Right forelimb (tissue), 1 donor: ENCODE data around the gene CCT8L2.
"Not testable (repeated sequence)": the region's sequence is repeated elsewhere in the genome, so short reads cannot be mapped to it uniquely, and the experiment has no call there.

Source experiments
- DNase-seq: peaks from one replicate; pipeline ENCODE4 v3.0.0-alpha.2; 2018

The CCT8L2 gene

DNA sequence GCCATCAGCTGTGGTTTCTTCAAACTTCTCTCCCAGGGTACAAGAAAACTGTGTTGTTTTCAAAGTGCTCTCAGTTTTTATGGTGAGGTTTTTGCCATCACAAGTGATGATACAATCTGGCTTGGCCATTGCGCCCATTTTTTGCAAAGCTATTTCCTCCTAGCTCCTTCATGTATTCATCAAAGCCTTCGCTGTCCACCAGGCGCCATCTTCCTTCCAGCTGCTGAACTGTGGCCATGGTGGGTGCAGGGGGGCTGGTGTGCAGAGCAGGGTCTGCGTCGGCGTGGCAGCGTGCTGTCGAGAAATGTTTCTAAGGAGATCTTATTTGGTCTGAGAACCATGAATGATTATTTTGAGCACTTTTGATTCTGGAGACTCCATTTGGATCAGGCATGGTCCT lies 2.6 kb upstream of the CCT8L2 start:
- not testable (repeated sequence) for DNase-seq

DNA sequence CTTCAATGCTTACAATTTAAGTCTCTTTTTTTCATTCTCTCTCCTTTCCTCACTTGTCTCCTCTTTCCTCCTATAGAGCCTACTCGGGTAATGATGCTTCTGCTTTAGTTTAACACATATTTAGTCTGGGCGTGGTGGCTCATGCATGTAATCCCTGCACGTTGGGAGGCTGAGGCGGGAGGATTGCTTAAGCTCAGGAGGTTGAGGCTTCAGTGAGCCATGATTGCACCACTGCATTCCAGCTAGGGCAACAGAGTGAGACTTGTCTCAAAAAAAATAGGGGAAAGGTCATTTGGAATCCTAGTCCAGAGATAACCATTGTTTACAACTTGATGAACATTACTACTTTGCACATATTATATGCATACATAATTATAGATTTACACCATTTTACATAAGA lies 1.4 kb upstream of the CCT8L2 start:
- DNase-seq = no peak

DNA sequence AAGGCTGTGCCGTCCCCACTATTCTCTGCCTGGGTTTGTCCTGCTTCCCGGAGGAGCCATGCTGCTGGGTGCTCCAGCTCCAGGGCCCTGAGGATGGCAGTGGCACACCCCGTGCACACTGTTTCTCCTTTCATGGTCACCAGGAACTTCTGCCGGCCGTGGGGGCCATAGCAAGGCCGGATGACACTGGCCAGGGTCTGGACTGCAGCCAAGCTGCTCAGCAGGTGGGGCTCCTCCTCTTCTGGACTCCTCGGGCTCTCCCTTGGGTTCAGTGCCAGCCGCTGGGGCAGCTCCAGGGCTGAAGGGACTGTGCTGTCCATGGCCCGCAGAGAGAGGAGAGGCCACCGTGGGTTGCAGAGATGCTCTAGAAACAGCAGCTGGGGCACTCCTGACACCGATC lies 379 bp downstream of the CCT8L2 start:
- DNase-seq = not testable (repeated sequence)

DNA sequence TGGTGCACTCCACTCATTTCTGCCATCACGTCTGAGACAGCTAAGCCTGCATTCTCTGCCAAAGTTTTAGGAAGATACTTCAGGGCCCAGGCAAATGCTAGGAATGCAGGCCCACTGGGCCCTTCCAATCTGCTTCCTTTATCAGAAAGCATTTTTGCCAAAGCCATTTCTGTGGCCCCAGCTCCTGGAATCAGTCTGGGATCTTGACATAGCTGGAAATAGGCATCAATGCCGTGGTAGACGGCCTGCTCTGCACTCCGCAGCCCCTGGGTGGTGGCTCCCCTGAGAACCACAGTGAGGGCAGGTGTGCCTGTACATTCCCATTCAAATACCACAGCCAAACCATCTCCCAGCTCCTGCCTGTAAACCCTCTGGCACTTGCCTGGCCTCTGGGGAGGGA lies 1.5 kb downstream of the CCT8L2 start:
- DNase-seq = not testable (repeated sequence)

DNA sequence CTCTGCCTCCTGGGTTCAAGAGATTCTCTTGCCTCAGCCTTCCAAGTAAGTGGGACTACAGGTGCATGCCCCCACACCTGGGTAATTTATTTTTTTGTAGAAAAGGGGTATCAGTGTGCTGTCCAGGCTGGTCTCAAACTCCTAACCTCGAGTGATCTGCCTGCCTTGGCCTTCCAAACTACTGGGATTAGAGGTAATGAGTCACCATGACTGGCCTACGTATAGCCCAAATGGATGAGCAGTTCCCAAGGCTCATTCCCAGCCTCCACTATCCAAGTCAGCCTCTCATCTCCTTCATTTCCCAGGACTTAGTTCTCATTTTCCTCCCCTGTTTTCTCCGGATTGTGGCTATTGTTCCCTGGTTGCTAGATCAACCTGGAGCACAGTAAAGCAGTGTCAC lies 5.6 kb downstream of the CCT8L2 start:
- DNase-seq = no peak

DNA sequence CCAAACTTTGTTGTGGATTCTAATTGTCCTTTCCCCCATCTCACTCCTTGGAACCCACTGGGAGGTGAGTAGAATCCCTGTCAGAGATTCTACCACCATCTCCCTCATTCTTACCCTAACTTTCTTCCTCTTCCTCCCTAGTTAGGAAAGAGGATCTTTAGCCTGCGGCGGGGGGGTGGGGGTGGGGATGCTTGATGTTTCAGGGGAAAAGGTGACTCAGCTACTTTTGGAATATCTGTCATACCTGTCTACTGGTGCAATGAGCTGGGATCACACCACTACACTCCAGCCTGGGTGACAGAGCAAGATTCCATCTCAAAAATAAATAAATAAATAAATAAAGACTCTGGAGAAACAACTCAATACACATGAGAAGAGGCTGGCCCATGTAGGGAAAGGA lies 6.4 kb downstream of the CCT8L2 start:
- DNase-seq = no peak

DNA sequence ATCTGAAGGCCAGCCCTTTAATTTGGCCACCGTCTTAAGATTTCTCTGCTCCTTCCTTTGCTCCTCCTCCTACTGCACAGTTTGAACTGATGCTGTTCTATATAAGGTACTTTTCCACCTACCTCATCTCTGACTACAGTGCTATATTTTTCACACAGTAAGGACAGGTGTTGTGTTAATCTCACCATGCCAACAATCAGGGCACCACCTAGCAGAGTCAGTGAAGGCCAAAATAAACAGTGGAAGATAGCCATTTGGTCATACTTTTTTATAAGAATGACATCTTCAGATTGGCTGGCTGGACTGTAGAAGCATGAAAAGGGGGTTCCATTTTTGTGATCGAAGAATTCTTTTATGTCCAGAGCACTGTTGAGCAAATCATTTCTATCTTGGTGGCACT lies 11.7 kb downstream of the CCT8L2 start:
- DNase-seq = not testable (repeated sequence)

DNA sequence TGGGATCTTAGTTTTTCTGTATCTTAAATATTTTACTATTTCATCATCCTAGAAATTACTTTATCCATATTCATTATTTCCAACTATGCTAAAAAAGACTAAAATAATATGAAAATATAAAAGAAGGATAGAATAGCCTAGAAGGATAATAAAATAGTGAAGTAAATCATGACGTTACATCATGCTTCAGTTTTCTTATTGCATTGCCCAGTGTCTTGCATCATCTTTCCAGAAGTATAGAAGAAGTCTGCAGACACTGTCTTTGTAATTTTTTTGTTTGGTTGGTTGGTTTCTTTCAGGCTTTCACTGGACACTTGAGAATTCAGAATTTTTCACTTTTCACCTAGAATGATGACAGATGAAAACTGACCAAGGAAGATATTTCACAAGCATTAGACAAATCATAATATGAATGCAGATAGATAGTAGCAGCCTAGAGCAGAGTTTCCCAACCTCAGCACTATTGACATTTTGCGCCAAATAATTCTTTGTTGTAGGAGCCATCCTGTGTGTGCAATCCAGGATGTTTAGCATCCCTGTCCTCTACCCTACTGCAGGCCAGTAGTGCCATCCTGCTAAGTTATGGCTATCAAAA lies 23.3 kb downstream of the CCT8L2 start:
- not testable (repeated sequence) for DNase-seq

DNA sequence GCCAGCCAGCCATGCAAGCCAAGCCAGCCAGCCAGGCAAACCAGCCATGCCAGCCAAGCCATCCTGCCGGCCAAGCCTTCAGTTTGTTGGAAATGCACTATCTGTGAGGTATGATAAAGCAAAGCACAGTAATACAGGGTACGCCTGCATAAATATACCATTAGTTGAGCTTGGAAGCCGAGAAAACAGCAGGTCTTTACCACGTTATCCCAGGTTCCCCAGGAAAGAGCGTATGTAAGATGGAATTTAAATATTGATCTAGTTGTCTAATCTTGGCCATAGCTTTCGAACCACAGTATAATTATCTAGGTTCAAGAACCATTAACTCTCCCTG lies 24.2 kb downstream of the CCT8L2 start:
- no peak for DNase-seq

DNA sequence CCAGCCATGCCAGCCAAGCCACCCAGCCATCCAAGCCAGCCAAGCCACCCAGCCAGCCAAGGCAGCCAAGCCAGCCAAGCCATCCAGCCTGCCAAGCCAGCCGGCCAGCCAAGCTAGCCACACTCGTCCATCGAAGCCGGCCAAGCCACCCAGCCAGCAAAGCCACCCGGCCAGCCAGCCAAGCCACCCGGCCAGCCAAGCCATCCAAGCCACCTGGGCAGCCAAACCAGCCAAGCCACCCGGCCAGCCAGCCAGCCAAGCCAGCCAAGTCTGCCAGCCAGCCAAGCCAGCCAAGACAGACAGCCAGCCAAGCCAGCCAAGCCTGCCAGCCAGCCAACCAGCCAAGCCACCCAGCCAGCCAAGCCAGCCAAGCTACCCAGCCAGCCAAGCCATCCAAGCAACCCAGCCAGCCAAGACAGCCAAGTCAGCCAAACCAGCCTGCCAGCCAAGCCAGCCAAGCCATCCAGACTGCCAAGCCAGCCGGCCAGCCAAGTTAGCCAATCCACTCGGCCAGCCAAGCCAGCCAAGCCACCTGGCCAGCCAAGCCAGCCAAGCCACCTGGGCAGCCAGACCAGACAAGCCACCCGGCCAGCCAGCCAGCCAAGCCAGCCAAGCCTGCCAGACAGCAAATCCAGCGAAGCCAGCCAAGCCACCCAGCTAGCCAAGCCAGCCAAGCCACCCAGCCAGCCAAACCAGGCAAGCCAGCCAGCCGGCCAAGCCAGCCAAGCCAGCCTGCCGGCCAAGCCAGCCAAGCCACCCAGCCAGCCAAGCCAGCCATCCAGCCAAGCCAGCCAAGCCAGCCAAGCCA lies 24.8 kb downstream of the CCT8L2 start:
- not testable (repeated sequence) for DNase-seq

DNA sequence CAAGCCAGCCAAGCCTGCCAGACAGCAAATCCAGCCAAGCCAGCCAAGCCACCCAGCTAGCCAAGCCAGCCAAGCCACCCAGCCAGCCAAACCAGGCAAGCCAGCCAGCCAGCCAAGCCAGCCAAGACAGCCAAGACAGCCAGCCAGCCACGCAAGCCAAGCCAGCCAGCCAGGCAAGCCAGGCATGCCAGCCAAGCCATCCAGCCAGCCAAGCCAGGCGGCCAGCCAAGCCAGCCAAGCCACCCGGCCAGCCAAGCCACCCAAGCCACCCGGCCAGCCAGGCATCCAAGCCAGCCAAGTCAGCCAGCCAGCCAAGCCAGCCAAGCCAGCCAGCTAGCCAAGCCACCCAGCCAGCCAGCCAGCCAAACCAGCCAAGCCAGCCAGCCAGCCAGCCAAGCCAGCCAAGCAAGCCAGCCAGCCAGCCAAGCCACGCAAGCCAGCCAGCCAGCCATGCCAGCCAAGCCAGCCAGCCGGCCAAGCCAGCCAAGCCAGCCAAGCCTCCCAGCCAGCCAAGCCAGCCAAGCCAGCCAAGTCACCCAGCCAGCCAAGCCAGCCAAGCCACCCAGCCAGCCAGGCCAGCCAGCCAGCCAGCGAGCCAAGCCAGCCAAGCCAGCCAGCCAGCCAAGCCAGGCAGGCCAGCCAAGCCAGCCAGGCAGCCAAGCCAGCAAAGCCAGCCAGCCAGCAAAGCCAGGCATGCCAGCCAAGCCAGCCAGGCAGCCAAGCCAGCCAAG lies 26.0 kb downstream of the CCT8L2 start:
- DNase-seq = not testable (repeated sequence)

DNA sequence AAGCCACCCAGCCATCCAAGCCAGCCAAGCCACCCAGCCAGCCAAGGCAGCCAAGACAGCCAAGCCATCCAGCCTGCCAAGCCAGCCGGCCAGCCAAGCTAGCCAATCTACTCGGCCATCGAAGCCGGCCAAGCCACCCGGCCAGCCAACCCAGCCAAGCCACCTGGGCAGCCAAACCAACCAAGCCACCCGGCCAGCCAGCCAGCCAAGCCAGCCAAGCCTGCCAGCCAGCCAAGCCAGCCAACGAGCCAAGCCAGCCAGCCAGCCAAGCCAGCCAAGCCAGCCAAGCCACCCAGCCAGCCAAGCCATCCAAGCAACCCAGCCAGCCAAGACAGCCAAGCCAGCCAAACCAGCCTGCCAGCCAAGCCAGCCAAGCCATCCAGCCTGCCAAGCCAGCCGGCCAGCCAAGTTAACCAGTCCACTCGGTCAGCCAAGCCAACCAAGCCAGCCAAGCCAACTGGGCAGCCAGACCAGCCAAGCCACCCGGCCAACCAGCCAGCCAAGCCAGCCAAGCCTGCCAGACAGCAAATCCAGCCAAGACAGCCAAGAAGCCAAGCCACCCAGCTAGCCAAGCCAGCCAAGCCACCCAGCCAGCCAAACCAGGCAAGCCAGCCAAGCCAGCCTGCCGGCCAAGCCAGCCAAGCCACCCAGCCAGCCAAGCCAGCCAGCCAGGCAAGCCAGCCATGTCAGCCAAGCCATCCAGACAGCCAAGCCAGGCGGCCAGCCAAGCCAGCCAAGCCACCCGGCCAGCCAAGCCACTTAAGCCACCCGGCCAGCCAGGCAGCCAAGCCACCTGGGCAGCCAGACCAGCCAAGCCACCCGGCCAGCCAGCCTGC lies 26.8 kb downstream of the CCT8L2 start:
- DNase-seq = not testable (repeated sequence)

DNA sequence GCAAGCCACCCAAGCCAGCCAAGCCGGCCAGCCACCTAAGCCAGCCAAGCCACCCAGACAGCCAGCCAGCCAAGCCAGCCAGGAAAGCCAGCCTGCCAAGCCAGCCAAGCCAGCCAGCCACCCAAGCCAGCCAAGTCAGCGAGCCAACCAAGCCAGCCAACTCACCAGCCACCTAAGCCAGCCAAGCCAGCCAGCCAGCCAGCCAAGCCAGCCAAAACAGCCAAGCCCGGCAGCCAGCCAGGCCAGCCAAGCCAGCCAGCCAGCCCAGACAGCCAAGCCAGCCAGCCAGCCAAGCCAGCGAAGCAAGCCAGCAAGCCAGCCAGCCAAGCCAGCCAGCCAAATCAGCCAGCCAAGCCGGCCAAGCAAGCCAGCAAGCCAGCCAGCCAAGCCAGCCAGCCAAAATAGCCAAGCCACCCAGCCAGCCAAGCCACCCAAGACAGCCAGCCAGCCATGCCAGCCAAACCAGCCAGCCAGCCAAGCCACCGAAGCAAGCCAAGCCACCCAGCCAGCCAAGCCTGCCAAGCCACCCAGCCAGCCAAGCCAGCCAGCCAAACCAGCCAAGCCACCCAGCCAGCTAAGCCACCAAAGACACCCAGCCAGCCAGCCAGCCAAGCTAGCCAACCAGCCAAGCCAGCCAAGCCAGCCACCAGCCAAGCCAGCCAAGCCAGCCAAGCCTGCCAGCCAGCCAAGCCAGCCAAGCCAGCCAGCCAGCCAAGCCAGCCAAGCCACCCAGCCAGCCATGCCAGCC lies 27.6 kb downstream of the CCT8L2 start:
- not testable (repeated sequence) for DNase-seq

DNA sequence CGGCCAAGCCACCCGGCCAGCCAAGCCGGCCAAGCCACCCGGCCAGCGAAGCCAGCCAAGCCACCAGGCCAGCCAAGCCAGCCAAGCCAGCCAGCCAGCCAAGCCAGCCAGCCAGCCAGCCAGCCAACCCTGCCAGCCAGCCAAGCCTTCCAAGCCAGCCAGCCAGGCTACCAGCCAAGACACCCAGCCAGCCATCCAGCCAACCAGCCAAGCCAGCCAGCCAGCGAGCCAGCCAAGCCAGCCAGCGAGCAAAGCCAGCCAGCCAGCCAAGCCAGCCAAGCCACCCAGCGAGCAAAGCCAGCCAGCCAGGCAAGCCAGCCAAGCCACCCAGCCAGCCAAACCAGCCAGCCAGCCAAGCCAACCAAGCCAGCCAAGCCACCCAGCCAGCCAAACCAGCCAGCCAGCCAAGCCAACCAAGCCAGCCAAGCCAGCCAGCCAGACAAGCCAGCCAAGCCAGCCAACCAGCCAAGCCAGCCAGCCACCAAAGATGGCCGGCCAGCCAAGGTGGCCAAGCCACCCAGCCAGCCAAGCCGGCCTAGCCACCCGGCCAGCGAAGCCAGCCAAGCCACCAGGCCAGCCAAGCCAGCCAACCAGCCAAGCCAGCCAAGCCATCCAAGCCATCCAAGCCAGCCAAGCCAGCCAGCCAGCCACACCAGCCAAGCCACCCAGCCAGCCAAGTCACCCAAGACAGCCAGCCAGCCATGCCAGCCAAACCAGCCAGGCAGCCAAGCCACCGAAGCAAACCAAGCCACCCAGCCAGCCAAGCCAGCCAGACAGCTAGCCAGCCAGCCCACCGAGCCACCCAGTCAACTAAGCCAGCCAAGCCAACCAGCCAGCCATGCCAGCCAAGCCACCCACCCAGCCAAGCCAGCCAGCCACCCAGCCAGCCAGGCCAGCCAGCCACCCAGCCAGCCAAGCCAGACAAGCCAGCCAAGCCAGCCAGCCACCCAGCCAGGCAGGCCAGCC lies 28.8 kb downstream of the CCT8L2 start:
- no peak for DNase-seq

DNA sequence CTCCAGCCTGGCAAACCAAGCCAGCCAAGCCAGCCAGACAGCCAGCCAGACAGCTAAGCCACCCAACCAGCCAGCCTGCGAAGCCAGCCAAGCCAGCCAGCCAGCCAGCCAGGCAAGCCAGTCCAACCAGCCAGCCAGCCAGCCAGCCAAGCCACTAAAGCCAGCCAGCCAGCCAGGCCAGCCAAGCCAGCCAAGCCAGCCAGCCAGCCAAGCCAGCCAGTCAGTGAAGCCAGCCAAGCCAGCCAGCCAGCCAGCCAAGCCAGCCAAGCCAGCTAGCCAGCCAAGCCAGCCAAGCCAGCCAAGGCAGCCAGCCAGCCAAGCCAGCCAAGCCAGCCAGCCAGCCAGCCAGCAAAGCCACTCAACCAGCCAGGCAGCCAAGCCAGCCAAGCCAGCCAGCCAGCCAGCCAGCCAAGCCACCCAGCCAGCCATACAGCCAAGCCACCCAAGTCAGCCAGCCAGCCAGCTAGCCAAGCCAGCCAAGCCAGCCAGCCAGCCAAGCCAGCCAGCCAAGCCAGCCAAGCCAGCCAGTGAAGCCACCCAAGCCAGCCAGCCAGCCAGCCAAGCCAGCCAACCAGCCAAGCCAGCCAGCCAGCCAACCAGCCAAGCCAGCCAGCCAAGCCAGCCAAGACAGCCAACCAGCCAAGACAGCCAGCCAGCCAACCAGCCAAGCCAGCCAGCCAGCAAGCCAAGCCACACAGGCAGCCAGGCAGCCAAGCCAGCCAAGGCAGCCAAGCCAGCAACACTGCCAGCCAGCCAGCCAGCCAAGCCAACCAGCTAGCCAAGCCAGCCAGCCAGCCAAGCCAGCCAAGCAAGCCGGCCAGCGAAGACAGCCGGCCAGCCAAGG lies 29.7 kb downstream of the CCT8L2 start:
- no peak for DNase-seq

DNA sequence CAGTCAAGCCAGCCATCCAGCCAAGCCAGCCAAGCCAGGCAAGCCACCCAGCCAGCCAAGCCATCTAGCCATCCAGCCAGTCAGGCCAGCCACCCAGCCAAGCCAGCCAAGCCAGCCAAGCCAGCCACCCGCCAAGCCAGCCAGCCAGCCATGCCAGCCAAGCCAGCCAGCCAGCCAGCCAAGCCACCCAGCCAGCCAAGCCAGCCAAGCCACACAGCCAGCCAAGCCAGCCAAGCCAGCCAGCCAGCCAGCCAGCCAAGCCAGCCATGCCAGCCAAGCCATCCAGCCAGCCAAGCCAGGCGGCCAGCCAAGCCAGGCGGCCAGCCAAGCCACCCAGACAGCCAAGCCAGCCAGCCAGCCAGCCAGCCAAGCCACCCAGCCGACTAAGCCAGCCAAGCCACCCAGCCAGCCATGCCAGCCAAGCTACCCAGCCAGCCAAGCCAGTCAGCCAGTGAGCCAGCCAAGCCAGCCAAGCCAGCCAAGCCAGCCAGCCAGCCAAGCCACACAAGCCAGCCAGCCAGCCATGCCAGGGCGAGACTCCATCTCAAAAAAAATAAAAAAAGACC lies 31.4 kb downstream of the CCT8L2 start:
- DNase-seq = not testable (repeated sequence)

DNA sequence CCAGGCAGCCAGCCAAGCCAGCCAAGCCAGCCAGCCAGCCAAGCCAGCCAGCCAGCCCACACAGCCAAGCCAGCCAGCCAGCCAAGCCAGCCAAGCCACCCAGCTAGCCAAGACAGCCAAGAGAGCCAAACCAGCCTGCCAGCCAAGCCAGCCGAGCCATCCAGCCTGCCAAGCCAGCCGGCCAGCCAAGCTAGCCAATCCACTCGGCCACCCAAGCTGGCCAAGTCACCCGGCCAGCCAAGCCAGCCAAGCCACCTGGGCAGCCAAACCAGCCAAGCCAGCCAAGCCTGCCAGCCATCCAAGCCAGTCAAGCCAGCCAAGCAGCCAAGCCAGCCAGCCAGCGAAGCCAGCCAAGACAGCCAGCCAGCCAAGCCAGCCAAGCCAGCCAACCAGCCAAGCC lies 32.0 kb downstream of the CCT8L2 start:
- not testable (repeated sequence) for DNase-seq

DNA sequence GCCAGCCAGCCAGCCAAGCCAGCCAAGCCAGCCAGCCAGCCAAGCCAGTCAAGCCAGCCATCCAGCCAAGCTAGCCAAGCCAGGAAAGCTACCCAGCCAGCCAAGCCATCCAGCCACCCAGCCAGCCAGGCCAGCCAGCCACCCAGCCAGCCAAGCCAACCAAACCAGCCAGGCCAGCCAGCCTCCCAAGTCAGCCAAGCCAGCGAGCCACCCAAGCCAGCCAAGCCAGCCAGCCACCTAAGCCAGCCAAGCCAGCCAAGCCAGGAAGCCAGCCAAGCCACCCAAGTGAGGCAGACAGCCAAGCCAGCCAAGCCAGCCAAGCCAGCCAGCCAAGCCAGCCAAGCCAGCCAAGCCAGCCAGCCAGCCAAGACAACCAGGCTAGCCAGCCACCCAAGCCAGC lies 32.6 kb downstream of the CCT8L2 start:
- DNase-seq = not testable (repeated sequence)

DNA sequence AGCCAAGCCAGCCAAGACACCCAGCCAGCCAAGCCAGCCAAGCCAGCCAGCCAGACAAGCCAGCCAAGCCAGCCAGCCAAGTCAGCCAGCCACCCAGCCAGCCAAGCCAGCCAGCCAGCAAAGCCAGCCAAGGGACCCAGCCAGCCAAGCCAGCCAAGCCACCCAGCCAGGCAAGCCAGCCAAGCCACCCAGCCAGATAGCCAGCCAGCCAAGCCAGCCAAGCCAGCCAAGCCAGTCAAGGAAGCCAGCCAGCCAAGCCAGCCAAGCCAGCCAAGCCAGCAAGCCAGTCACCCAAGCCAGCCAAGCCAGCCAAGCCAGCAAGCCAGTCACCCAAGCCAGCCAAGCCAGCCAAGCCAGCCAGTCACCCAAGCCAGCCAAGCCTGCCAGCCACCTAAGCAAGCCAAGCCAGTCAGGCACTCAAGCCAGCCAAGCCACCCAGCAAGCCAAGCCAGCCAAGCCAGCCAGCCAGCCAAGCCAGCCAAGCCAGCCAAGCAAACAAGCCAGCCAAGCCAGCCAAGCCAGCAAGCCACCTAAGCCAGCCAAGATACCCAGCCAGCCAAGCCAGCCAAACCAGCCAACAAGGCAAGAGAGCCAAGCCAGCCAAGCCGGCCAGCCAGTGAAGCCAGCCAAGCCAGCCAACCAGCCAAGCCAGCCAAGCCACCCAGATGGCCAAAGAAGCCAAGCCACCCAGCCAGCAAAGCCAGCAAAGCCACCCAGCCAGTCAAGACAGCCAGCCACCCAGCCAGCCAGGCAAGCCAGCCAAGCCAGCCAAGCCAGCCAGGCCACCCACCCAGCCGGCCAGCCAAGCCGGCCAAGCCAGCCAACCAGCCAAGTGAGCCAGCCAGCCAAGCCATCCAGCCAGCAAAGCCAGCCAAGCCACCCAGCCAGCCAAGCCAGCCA lies 33.3 kb downstream of the CCT8L2 start:
- DNase-seq = no peak
